Upper lobe of right lung (tissue), 1 donor: ENCODE results near the gene GRAMD2B. TPM values are rescaled to one million over a fixed set of nuclear protein-coding genes. Genes with fewer than 3 reads are reported as not detected.
A peak's percentile ranks its signal among the peaks of the same experiment; 100 is the strongest.

Experiments used
- ATAC-seq: fragments of 200-7000 bp; cut with Tn5 transposase; one replicate; pipeline ENCODE4 v1.9.1; 2020; ENCODE audit warnings: mild to moderate bottlenecking, moderate library complexity
- DNase-seq: peaks from one replicate; pipeline ENCODE4 v3.0.0-alpha.2; 2020
- H3K27ac ChIP-seq: fragments of 200-600 bp; one replicate; pipeline ENCODE4 v1.8.0; 2022
- H3K27me3 ChIP-seq: fragments of 200-600 bp; one replicate; pipeline ENCODE4 v1.8.0; 2022; ENCODE audit warnings: mild to moderate bottlenecking
- H3K36me3 ChIP-seq: fragments of 200-600 bp; one replicate; pipeline ENCODE4 v1.8.0; 2022
- H3K4me1 ChIP-seq: fragments of 200-600 bp; one replicate; pipeline ENCODE4 v1.8.0; 2022
- H3K4me3 ChIP-seq: fragments of 200-600 bp; one replicate; pipeline ENCODE4 v1.8.0; 2022; ENCODE audit warnings: mild to moderate bottlenecking
- H3K9me3 ChIP-seq: fragments of 200-600 bp; one replicate; pipeline ENCODE4 v1.8.0; 2022
- intact Hi-C: fragments of 100-400 bp; cut with DNase I; formaldehyde crosslinking; loops from one replicate; pipeline ENCODE4 v1.11.0; 2022
- total RNA-seq: library from RNA; stranded (reverse); fragmentation: NEBNext Ultra II Directional; extraction: Animal tissue kit (Norgen Biotek cat#: 25700); gene quantifications from one replicate; pipeline ENCODE4 v1.2.1, GENCODE V29; 2021
- TF ChIP-seq, protein P1 (sequence below): fragments of 200-600 bp; IDR thresholded peaks from one replicate; pipeline ENCODE4 v1.8.0; 2022; ENCODE audit warnings: antibody characterized with exemption
- donor health status: DM: no; HTN: yes; CAD: no; lungs with severe emphysema.

GRAMD2B gene
- total RNA-seq, 1 donor from 2014 or later, result 17.0 TPM

DNA sequence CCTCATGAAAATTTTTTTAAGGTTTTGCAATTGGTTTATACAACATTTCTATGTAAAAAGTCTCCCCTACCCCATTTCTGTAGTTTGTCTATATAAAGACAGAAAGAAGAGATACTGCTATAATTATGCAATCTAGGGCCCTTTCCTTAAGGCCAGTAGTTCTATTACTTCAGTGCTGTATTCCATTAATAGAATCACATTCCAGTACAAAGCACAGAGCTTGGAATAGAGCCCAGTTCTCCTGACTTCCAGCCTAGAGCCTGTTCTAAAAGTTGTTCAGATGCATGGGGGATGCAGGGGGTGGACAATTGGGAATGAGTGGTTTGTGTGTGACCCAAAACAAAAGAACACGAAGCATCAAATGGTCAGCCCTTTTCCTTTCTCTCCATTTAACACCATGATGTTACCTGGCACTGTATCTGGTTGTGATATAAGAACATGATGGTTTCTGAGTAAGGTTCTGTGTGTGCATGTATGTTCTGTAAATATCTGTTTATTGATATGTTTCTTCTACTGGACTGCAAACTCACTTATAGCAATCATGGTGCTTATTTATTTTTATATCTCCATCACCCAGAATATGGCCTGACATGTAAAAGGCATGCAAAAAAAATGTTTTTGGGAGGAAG, 8.2 kb upstream of the GRAMD2B start:
- Histone ChIP-seq H3K27me3 (no peaks in the 10 kb centered on the region), H3K9me3 (no peaks in the 10 kb centered on the region), H3K27ac (peak overlapping the region; percentile 59), H3K36me3 (no peaks in the 10 kb centered on the region), H3K4me1 (peaks cover 16% of the 10 kb centered on the region), H3K4me3 (no peak overlapping the region)
- no peak for DNase-seq
- peak; percentile 58 for ATAC-seq
- intact Hi-C loops, result no loop called here
- TF ChIP-seq, protein P1, sequence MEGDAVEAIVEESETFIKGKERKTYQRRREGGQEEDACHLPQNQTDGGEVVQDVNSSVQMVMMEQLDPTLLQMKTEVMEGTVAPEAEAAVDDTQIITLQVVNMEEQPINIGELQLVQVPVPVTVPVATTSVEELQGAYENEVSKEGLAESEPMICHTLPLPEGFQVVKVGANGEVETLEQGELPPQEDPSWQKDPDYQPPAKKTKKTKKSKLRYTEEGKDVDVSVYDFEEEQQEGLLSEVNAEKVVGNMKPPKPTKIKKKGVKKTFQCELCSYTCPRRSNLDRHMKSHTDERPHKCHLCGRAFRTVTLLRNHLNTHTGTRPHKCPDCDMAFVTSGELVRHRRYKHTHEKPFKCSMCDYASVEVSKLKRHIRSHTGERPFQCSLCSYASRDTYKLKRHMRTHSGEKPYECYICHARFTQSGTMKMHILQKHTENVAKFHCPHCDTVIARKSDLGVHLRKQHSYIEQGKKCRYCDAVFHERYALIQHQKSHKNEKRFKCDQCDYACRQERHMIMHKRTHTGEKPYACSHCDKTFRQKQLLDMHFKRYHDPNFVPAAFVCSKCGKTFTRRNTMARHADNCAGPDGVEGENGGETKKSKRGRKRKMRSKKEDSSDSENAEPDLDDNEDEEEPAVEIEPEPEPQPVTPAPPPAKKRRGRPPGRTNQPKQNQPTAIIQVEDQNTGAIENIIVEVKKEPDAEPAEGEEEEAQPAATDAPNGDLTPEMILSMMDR, result no peak

DNA sequence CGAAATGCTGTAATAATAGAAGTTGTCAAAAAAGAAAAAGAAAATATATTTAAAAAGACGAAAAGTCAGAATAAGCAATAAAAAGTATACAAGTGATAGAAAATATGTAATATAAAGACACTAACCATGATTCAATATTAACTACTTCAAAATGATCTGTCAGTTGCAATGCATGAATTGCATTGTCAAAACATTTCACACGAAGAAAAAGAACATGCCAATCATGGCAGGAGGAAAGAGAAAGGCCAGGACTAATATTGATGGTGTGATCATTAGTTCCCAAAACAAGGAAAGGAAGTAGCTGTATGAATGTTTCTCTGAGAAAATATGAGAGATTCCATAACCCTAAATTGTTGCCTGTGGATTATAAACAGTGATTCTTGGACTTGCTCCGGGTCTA, 7.4 kb upstream of the GRAMD2B start:
- Histone ChIP-seq H3K36me3 (no peaks in the 10 kb centered on the region), H3K9me3 (no peaks in the 10 kb centered on the region), H3K4me3 (no peak overlapping the region), H3K27ac (no peak overlapping the region), H3K4me1 (peaks cover 16% of the 10 kb centered on the region), H3K27me3 (no peaks in the 10 kb centered on the region)
- TF ChIP-seq, protein P1, result no peak
- DNase-seq, result no peak
- intact Hi-C loops, result no loop called here
- no peak for ATAC-seq

DNA sequence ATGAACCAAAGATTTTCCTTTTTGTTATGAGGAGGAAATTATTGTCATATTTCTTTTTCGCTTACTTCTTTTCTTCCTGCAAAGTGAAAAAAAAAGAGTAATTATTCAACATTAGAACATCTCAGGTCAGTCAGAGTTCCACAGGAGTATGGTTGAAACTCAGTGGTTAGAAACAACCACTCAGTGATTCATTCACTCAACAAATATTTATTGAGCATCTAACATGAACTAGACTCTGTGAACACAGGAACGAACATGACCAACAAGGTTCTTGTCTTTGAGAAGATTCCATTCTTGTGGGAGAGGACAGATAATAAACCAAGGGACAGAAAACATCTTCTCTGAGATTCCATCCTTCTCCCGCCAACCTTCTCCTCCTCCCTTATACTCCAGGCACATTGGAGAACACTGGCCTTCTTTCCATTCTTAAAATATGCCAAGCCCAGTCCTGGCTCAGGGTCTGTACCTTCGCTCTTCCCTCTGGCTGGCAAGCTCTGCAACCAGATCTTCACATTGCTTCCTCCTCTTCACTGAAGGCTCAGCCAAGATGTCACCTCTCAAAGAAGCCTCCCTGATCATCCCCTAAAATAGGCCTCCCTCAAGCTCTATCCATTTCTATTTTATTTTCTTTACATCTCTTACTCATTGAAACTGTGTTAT, 6.8 kb upstream of the GRAMD2B start:
- H3K36me3 ChIP-seq, result no peaks in the 10 kb centered on the region
- TF ChIP-seq, protein P1, result no peak
- H3K4me3 ChIP-seq, result no peak overlapping the region
- no peaks in the 10 kb centered on the region for H3K27me3 ChIP-seq
- no peaks in the 10 kb centered on the region for H3K9me3 ChIP-seq
- H3K4me1 ChIP-seq, result peaks cover 16% of the 10 kb centered on the region
- no peak for DNase-seq
- H3K27ac ChIP-seq, result no peak overlapping the region
- intact Hi-C loops, result no loop called here
- ATAC-seq, result no peak

DNA sequence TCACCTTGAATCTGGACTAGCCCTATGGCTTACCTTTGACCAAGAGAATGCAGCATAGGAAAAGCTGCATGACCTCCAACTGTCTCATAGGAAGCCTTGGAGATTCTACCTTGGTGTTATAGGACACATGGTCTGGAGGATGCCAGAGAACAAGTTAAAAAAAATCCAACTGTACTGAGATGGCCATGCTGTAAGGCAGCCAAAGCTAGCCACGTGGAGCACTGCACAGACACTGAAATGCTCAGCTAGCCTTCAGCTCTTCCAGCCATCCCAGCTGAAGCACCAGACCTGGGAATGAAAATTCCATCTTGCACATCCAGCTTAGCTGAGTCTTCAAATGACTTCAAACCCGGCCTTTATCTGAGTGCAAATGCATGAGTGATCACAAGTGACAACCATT, 6.0 kb upstream of the GRAMD2B start:
- no peak overlapping the region for H3K27ac ChIP-seq
- intact Hi-C loops, result no loop called here

DNA sequence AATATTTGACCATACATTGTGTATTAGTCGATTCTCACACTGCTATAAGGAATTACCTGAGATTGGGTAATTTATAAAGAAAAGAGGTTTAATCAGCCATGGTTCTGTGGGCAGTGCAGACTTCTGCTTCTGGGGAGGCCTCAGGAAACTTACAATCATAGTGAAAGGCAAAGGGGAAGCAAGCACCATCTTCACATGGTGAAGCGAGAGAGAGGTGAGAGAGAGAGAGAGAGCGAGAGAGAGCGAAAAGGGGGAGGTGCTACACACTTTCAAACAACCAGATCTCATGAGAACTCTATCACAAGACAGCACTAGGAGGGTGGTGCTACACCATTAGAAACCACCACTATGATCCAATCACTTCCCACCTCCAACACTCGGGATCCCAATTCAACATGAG, 4.1 kb upstream of the GRAMD2B start:
- intact Hi-C loops, result no loop called here
- DNase-seq (no peak), ATAC-seq (no peak)
- no peak overlapping the region for H3K27ac ChIP-seq
- H3K36me3 ChIP-seq, result no peaks in the 10 kb centered on the region
- TF ChIP-seq, protein P1, result no peak
- peaks cover 20% of the 10 kb centered on the region for H3K4me1 ChIP-seq
- H3K27me3 ChIP-seq, result no peaks in the 10 kb centered on the region
- H3K4me3 ChIP-seq, result no peak overlapping the region
- H3K9me3 ChIP-seq, result no peaks in the 10 kb centered on the region

More for the DNA sequence above, 6.0 kb upstream of the GRAMD2B start:
- Histone ChIP-seq H3K36me3 (no peaks in the 10 kb centered on the region), H3K27me3 (no peaks in the 10 kb centered on the region), H3K9me3 (no peaks in the 10 kb centered on the region), H3K4me1 (peaks cover 16% of the 10 kb centered on the region), H3K4me3 (no peak overlapping the region)
- TF ChIP-seq, protein P1, result no peak
- DNase-seq, result no peak
- ATAC-seq, result no peak
